ENCODE results near the gene BACH2.
A peak's percentile ranks its signal among the peaks of the same experiment; 100 is the strongest.

The BACH2 gene

DNA sequence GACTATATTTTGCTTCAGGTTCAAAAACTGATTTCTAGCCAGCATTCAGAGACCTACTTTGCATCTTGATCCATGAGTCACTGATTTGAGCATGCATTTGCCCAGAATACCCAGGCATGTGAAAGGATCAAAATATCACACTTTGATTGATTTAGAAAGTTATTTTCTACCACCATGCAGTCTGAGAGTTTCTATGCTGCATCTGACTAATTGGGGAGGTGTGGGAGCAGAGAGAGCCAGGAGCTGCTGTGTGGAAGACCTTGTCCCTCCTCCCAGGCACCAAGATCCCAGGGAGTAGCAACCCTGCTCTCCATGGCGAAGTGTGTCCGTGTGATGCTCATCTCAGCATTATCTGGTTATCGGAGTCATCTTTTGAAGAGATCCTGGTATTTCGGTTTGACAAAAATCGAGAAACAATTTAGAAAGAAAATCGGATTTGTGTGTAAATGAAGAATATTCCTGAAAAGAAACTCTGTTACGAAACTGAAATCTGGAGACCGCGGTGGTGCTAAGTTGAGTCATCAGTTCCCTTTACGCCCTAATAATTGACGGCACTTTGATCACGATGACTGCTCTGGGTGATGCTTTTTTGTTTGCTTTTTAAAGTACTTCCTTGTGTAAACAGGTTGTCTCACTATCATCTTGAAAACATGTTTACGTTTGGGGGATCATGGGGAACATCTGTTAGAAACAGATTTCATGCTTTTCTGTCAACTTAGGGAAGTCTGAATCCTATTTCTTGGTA lies 193.4 kb downstream of the BACH2 start:
- DNase-seq (ENCODE audit: low read depth in 1 of 2, low spot score in 1 of 2) = no peak

DNA sequence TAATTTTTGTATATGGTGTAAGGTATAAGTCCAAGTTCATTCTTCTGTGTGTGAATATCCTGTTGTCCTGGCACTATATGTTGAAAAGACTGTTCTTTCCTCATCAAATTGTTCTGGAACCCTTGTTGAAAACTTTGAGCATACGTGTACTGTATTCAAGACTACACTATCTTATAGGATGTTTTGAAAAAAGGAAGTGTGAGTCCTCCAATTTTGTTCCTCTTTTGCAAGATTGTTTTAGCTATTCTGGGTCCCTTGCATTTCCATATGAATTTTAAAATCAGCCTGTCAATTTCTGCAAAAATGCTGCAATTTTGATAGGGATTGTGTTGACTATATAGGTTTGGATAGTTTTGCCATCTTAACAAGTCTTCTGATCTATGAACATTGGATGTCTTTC lies 195.2 kb downstream of the BACH2 start:
- no peak for DNase-seq (ENCODE audit: low read depth in 1 of 2, low spot score in 1 of 2)

DNA sequence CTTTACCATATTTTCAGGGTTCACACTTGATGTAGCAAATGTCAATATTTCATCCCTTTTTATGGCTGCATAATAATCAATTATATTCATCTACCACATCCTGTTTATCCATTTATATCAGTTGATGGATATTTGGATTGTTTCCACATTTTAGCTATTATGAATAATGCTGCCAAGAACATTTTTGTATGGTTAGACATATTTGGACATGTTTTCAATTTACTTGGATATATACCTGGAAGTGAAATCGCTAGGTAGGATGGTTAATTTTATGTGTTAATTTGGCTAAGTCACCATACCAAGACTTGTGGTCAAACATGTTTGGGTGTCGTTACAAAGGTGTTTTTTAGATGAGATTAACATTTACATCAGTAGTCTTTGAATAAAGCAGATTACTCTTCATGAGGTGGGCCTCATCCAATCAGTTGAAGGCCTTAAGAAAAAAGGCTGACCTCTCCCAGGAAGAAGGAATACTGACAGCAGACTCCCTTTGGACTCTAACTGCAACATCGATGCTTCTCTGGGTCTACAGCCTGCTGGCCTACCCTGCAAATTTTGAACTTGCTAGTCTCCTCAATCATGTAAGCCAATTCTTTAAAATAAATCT lies 196.5 kb downstream of the BACH2 start:
- DNase-seq (ENCODE audit: low read depth in 1 of 2, low spot score in 1 of 2) = no peak

DNA sequence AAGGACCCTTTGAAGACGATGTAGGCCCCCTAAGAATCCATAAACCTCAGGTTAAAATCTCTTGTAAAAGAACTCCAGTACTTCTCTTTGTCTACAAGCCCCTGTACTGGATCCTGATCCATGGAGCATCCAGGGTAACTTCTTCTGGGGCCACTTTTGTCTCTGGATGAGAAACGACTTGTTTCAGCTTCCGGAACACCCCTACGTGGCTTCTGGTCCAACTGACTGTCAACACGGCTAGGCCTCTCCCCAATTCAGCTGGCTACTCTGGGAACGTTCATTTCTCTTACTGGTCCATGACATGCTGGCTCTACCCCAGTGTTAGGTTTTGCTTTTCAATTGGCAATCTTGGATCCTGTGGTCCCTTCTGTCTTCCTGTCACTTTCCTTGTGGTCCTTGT lies 198.0 kb downstream of the BACH2 start:
- DNase-seq (ENCODE audit: low read depth in 1 of 2, low spot score in 1 of 2) = no peak

DNA sequence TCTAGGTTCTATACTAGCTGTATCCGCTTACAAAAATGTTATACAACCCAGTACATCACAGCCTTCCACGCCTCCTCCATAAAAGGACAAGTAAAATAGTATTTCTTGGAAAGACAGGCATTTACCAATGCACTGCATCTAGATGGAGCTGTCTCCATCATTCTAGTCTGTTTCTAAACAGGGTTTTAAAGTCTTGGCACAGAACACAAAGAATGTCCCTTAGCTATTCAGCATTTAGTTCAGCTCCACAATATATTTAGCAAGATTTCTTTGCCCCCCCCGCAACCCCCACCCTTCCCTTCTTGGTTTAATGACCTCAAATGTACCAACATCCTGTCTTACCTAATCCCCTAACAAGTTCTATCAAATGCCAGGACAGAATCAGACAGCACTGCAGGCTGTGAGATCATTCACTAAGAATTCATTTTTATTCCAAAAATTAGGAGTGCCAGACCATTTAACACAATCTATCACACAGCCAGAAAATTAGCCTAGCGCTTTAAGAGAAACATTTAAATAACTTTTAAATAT lies 198.6 kb downstream of the BACH2 start:
- DNase-seq (ENCODE audit: low read depth in 1 of 2, low spot score in 1 of 2) = no peak

DNA sequence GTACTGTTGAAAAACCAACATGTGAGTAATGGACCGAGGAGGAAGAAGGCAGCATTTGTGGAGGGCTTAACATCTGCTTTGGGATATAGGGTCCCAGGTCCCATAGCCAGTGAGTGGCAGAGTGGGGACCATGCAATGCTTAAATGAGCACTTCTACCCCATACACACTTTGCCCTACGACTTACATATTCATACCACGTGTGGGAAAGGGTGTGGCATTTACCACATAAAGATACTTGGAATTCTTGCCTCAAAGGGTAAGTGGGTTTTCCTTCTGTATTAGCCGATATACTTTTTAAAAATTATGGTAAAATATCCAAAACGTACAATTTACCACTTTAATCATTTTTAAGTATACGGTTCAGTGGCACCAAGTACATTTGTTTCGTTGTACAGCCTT lies 199.3 kb downstream of the BACH2 start:
- DNase-seq (ENCODE audit: low read depth in 1 of 2, low spot score in 1 of 2) = no peak

DNA sequence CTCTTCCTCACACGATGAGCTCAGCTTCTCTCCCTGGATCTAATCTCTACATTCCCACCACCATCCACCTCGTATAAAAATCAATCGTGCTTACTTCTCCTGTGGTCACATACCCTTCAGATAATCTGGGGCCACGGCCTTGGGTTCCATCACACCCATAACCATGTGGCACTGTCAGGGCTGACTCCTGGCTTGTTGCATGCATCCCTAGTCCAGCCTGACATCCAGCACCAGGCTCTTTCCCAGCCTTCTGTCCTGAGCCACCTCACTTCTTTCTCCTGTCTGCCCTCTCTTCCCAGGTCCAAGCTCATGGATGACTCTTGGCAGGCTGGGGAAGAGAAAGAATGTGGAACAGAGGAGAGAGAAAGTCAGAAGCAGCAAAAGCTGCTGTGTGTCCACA lies 199.8 kb downstream of the BACH2 start:
- no peak for DNase-seq (ENCODE audit: low read depth in 1 of 2, low spot score in 1 of 2)

DNA sequence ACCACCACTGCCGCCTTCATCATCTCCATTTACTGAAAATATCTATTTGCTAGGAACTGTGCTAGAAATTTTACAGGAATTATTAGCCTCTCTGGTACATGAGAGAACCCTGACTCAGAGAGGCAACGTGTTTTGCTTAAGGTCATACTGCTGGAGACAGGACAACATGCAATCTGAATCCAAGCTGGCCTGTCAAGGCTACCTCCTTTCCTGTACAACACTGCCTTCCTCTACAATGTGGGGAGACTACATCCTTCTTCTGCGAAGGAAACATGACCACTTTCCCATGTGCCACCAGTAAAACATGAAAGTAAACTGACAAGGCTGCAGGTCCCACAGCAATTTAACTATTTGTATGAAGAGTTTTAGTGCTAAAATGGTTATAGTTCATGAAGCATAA lies 200.9 kb downstream of the BACH2 start:
- no peak for DNase-seq (ENCODE audit: low read depth in 1 of 2, low spot score in 1 of 2)

DNA sequence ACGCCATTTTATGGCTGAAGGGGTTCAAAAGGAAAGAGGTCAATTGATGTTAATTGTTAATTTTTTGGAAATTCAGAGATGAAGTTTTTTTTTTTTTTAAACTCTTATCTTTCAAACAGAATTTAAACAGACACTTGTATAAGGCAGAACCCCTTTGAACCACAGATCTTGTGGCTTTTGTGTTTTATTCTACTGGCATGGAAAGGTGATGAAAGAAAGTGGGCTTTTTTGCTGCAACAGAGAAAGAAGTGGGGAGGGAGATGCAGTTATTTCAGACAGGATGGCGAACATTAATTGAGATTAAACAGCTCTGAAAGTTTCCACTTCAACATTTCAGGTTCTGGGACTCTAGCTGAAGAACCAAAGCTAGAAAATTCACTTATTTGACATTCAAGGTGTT lies 201.5 kb downstream of the BACH2 start:
- DNase-seq (ENCODE audit: low read depth in 1 of 2, low spot score in 1 of 2) = no peak

DNA sequence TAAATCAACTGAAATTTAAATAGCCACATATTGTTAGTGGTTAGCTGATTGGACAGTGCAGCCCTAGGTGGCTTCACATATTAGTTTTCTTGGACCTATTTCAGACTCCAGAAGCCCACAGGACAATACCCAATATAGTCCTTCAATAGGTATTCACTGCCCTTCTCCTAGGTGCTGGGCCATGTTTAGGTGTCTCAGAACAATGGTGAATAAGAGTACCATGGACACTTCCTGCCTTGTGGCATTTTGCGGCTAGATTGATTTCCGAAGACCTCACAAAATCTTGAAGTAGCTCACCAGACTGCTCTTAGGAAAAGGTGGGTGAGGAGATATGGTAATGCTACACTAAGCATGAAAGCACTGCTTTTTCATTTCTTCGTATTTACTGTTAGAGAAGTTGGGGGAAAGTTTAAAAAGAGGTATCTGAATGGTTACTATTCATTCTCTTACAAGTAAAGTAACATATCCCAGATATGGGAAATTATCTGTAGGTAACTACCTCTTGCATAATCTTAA lies 203.0 kb downstream of the BACH2 start:
- DNase-seq (ENCODE audit: low read depth in 1 of 2, low spot score in 1 of 2) = no peak

DNA sequence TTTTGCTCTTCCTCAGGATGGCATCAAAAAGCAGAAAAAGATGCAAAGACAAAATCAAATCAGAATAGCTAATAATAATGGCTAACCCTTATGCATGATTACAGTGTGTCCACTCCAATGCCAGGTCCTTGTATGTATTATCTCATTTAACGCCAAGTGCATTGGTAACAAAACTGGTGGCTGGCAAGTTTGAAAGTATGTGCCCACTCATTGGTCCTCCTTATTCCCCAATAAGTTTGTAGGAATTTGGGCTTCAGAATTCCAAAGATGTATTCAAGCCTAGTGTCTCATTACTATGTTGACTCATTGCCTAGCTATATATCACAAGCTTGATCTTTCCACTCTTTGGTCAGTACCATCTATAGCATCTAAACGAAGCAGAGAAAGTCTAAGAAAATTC lies 205.8 kb downstream of the BACH2 start:
- no peak for DNase-seq (ENCODE audit: low read depth in 1 of 2, low spot score in 1 of 2)

DNA sequence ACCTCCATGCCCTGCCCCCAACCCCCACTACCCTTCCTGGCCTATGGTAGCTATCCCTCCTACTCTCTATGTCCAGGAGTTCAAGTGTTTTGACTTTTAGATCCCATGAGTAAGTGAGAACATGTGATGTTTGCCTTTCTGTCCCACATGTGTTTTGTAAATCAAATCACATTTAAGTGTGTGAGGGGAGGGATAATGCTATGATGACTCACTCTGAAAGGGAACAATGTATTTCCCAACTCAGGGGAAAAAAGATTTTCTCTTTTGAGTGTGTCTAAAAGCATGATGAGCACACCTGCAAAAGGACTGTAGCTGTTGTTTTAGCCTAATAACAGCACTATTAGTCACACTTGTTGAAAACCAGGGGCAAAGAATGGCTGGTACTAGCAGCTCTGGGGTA lies 208.6 kb downstream of the BACH2 start:
- no peak for DNase-seq (ENCODE audit: low read depth in 1 of 2, low spot score in 1 of 2)

DNA sequence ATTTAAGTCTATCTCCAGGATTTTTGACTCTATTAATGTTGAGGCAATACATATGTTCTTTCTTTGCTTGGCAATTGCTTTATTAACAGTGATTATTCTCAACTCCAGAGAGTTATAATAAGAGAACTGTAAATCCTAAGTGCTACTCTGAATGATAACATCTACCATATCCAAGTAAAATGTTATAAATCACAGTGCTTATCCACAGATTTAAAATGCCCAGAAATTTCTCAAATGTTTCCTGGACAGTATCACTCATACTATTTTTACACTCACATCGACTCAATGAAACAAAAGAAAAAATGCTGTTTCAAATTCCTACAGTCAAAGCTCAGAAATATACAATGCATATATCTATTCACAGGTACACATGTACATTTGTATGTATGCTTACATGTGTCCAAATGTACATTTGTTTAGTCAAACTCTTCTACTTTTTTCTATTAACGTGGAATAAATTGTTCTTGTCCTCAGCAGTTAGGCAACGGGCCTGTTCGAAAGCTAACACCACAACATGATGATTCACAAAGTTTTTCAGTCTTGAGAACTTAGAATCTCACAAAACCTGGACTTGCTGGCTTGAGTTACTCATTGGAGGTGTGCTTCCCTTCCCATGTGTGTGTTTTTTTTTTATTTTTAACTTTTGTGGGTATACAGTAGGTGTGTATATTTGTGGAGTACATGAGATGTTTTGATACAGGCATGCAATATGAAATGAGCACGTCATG lies 209.4 kb downstream of the BACH2 start:
- DNase-seq (ENCODE audit: low read depth in 1 of 2, low spot score in 1 of 2) = no peak

DNA sequence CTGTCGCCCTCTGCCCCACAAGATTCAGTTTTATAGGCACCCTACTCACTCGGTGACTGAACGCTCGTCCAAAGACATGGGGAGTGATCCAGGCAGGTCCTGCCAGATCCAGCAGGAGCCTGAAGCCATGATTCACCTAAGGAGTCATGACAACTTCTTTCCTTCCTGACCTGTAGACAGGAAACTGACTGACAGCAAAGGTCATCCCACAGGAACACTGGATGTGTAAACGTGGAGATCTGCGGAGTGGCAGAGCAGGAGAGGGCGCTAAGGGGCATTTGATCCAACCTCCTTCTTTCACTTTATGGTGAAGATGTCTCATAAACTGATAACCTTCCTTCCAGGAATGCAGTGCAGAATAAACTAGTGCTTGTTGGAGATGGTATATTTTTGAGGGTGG lies 210.1 kb downstream of the BACH2 start:
- no peak for DNase-seq (ENCODE audit: low read depth in 1 of 2, low spot score in 1 of 2)

DNA sequence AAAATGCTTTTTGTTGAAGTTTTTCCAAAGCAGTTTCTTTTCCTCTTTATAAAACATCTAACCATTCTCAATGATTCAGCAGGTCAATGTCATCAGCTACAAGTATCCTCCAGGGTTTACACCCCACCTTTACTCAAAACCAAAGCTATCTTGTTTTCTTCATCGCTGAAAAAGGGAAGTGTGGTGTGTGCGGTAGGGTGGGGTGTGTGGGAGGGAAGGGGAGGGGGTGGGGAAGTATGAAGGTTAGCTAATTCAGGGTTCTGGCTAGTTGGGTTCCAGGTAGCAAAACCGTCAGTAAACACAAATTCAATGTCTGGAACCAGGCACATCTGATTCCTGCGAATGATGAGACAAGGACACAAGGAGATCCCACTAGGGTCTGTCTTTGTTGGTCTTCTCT lies 212.8 kb downstream of the BACH2 start:
- DNase-seq (ENCODE audit: low read depth in 1 of 2, low spot score in 1 of 2) = peak in 1 of 2 donors; percentile 12

DNA sequence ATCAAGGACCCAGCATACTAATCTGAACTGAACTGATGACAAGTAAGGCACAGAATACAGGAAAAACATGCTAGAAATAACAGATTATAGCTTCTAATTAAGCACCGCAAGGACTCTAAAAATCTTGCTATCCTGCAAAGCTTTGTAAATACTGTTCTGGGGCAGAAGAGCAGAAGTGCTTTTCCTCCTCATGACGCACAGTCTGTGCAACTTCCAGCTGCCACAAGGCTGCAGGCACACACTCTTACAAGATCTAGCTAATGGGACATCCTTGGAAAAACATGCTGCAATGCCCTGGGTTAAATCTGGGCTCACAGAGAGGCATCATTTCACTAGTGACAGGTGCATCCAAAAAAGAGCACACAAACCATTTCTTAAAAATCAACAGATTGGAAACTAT lies 213.8 kb downstream of the BACH2 start:
- no peak for DNase-seq (ENCODE audit: low read depth in 1 of 2, low spot score in 1 of 2)

DNA sequence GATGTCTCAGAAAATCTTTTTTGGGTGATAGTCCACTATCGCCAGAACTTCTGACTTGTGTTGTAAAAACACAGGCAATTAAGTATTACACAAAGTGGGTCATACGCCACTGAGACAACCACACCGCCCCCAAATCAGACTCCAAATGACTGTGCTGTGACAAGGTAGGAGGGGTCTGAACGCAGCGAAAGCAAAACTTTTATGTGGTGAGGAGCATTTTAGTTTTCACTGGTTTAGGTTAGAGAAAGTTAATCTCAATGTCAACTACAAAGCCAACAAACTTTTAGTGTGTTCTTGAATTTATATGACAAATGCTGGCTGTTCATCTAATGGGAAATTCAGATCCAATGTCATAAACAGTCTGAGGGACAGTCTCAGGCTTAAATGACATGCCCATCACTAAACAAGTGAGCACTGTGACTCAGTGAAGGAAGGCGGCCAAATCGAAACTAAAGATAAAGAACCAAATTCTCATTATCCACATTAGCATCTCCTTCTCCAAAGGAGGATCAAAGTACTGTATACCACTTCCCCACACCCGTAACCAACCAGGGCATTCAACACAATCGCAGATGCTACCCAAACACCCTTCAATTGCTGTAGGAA lies 215.7 kb downstream of the BACH2 start:
- DNase-seq (ENCODE audit: low read depth in 1 of 2, low spot score in 1 of 2) = peak; percentile 10 to 39

DNA sequence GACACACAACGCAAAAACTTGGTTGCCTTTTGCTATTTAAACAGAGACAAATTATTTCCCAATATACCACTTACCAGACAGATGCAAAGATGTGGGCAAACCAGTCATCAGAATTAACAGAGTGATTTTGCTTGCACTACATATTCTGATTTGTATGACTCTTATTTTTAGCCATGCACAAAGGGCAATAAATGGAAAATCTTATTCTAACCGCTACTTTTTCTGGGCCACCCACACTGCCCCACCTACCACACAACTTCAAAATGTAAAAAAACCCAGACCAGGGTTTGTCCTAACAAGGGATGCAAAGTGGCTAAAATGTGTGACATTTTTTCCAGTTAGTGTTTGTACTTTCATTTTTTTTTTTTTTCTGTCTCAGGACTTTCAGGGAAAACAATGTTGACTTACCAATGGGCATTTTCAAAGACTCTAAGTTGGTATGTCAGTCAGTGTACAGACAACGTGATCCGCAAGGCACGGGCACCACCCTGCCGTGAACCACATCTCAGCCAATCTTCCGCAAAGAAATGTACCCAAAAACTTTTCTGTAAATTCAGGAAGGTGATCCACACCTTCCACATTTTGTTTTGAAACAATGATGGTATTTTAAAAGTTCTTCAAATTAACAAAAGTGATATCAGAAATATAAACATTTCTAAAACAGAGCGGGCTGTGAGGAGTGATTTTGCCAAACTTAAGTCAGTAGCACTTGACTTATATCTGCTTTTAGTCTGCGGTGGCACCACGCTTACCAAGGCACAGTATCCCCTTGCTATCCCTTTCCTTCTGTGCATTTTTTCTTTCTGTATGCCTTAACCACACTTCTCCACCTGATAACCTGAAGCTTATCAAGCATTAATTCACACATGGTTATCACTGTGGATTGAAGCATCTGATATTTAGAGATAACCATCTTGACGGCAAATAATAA lies 216.8 kb downstream of the BACH2 start:
- peak in 1 of 2 donors; percentile 31 for DNase-seq (ENCODE audit: low read depth in 1 of 2, low spot score in 1 of 2)

DNA sequence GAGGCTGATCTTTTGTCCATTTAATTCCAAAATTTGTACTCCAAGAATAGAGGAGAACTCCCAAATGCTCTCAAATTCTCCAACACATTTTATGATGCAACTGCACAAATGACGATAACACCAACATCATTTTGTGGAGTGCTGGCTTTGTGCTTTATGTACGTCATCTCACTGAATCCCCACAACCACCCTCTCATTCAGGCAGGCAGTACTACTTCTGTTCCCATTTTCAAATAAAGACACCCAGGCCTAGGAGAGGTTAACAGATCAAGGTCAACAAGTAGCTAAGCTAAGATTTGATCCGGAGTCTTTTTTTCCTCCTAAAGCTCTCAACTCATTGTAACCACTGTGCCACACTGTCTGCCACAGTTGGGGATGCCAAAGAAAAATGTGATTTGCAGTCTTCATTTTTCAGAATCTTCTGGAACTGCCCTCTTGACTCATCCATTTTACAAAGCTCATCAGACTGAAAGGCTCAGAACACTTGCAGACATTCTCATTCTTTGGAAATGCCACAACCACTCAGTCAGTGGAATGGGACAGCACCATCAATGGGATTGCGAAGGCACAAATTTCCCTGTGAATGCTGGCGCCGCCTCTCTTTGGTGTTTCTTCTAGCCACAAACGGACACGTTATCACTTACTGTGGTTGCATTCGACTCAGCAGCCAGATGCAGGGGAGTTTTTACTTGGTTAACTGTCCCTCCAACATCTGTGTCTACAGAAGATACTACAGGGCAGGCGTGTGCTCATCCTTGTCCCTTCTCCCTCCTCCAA lies 217.9 kb downstream of the BACH2 start:
- DNase-seq (ENCODE audit: low read depth in 1 of 2, low spot score in 1 of 2) = peak in 1 of 2 donors; percentile 43

Measured in stimulated activated CD4-positive, alpha-beta T cell treated with anti-CD3 and anti-CD28 coated beads, Interleukin-15, amount 100 ng/mL, for 1 hour (primary cell).